Measurements from ENCODE around the gene TRIM15.

GRCh38 chr6:30149858-30150550, 13.3 kb upstream of the TRIM15 start:
- TF ChIP-seq EZH2phosphoT487 (IDR thresholded peaks at IDR 0.05; ENCODE audit: borderline replicate concordance) (no peak), CTCF (IDR thresholded peaks at IDR 0.05 in 2 of 3, conservative IDR thresholded peaks at IDR 0.05 in 1 of 3; ENCODE audit: borderline replicate concordance in 1 of 3, insufficient read depth in 1 of 3, low read depth in 2 of 3, low read length in 2 of 3) (no peak), MAX (IDR thresholded peaks at IDR 0.05) (no peak)

Measured in HCT116 (cell line).